HepG2 (cell line): ENCODE results near the gene MRM1. TPM values are rescaled to one million over a fixed set of nuclear protein-coding genes. Genes with fewer than 3 reads are reported as not detected.
A peak's percentile ranks its signal among the peaks of the same experiment; 100 is the strongest.

Experiments used
- ATF7-NPFF ChIP-seq: sonication (generic); formaldehyde crosslinking; IDR thresholded peaks from 2 replicates; pipeline ENCODE4 v1.8.1; 2023; ENCODE audit warnings: mild to moderate bottlenecking, low read depth, missing genetic modification reagents, moderate library complexity
- CENPBD1 ChIP-seq: sonication (generic); formaldehyde crosslinking; IDR thresholded peaks from 2 replicates; pipeline ENCODE4 v1.8.0; 2022; ENCODE audit warnings: missing genetic modification reagents, low read depth, mild to moderate bottlenecking, borderline replicate concordance
- EED ChIP-seq: sonication (generic); formaldehyde crosslinking; IDR thresholded peaks from 2 replicates; pipeline ENCODE4 v1.5.0; 2020; ENCODE audit warnings: mild to moderate bottlenecking, missing genetic modification reagents
- ELF3 ChIP-seq: IDR thresholded peaks from 2 replicates; pipeline ENCODE4 v1.6.1; 2016; ENCODE audit warnings: missing genetic modification reagents, missing compliant biosample characterization
- ETS1 ChIP-seq: sonication (generic); formaldehyde crosslinking; IDR thresholded peaks from 2 replicates; pipeline ENCODE4 v1.4.0; 2020; ENCODE audit warnings: missing genetic modification reagents
- FOXO1 ChIP-seq: sonication (generic); formaldehyde crosslinking; IDR thresholded peaks from 2 replicates; pipeline ENCODE4 v1.4.0; 2020; ENCODE audit warnings: missing genetic modification reagents
- GABPA ChIP-seq, 2 experiments: IDR thresholded peaks; 2 replicates each; pipeline ENCODE4 v1.6.1; 2011 to 2016; ENCODE audit warnings: low read depth in 2 of 2, low read length in 1 of 2, missing biosample characterization in 1 of 2, missing genetic modification characterization in 1 of 2
- GATAD1 ChIP-seq: IDR thresholded peaks from 2 replicates; pipeline ENCODE4 v1.6.1; 2016; ENCODE audit warnings: missing genetic modification reagents, missing compliant biosample characterization
- HHEX ChIP-seq: IDR thresholded peaks from 2 replicates; pipeline ENCODE4 v1.6.1; 2016; ENCODE audit warnings: control low read depth
- HOXA5 ChIP-seq: sonication (generic); formaldehyde crosslinking; IDR thresholded peaks from 2 replicates; pipeline ENCODE4 v1.4.0; 2020; ENCODE audit warnings: missing genetic modification reagents
- MED13 ChIP-seq: sonication (generic); formaldehyde crosslinking; IDR thresholded peaks from 2 replicates; pipeline ENCODE4 v1.5.0; 2020; ENCODE audit warnings: missing genetic modification reagents
- MTF1 ChIP-seq: sonication (generic); formaldehyde crosslinking; IDR thresholded peaks from 2 replicates; pipeline ENCODE4 v1.5.0; 2020; ENCODE audit warnings: missing genetic modification reagents
- MXD4 ChIP-seq: IDR thresholded peaks from 2 replicates; pipeline ENCODE4 v1.6.1; 2016; ENCODE audit warnings: mild to moderate bottlenecking, missing biosample characterization, missing genetic modification reagents
- NFATC3 ChIP-seq: sonication (generic); formaldehyde crosslinking; IDR thresholded peaks from 2 replicates; pipeline ENCODE4 v1.5.1; 2020; ENCODE audit warnings: mild to moderate bottlenecking, missing genetic modification reagents
- NFKBIZ ChIP-seq: IDR thresholded peaks from 2 replicates; pipeline ENCODE4 v1.6.1; 2018; ENCODE audit warnings: missing genetic modification reagents, missing compliant biosample characterization
- PRDM15 ChIP-seq: sonication (generic); formaldehyde crosslinking; IDR thresholded peaks from 2 replicates; pipeline ENCODE4 v1.4.0; 2020; ENCODE audit warnings: missing genetic modification reagents
- PREB ChIP-seq: sonication (generic); formaldehyde crosslinking; IDR thresholded peaks from 2 replicates; pipeline ENCODE4 v1.4.0; 2020; ENCODE audit warnings: missing genetic modification reagents
- RAD21 ChIP-seq: fragments of 450-650 bp; formaldehyde crosslinking; IDR thresholded peaks from 2 replicates; pipeline ENCODE4 v1.5.0; 2020; ENCODE audit warnings: mild to moderate bottlenecking
- SIN3B ChIP-seq: fragments of 150-350 bp; IDR thresholded peaks from 2 replicates; pipeline ENCODE4 v1.6.1; 2014; ENCODE audit warnings: low read length
- ZNF136 ChIP-seq: sonication (generic); formaldehyde crosslinking; IDR thresholded peaks from 2 replicates; pipeline ENCODE4 v1.8.1; 2022; ENCODE audit warnings: low read depth, mild to moderate bottlenecking, moderate library complexity, missing genetic modification reagents
- ZNF292 ChIP-seq: sonication (generic); formaldehyde crosslinking; IDR thresholded peaks from 2 replicates; pipeline ENCODE4 v1.8.1; 2022; ENCODE audit warnings: mild to moderate bottlenecking, low read depth, missing genetic modification reagents, borderline replicate concordance
- ZNF331 ChIP-seq: sonication (generic); formaldehyde crosslinking; IDR thresholded peaks from 2 replicates; pipeline ENCODE4 v1.4.0; 2020; ENCODE audit warnings: missing genetic modification reagents
- ZNF550 ChIP-seq: sonication (generic); formaldehyde crosslinking; IDR thresholded peaks from 2 replicates; pipeline ENCODE4 v1.4.0; 2020; ENCODE audit warnings: mild to moderate bottlenecking, missing genetic modification reagents, borderline replicate concordance
- ZNF562 ChIP-seq: sonication (generic); formaldehyde crosslinking; IDR thresholded peaks from 2 replicates; pipeline ENCODE4 v1.8.0; 2022; ENCODE audit warnings: missing genetic modification reagents, borderline replicate concordance
- ZNF598 ChIP-seq: sonication (generic); formaldehyde crosslinking; IDR thresholded peaks from 2 replicates; pipeline ENCODE4 v1.5.1; 2020; ENCODE audit warnings: mild to moderate bottlenecking, missing genetic modification reagents, borderline replicate concordance
- polyA plus RNA-seq, 8 experiments: library from polyadenylated mRNA; depleted of rRNA in 3 of 8; stranded (reverse) in 7 of 8; unstranded in 1 of 8; fragments of >200 nt; fragmentation: Illumina TruSeq in 4 of 8; extraction: Trizol in 4 of 8; gene quantifications; 2 replicates each; pipeline versions ENCODE4 v1.2.1 to v1.2.3, GENCODE V29; 2011 to 2016; ENCODE audit warnings: low read depth in 4 of 8, missing spikeins in 1 of 8, mixed read lengths in 1 of 8; ENCODE audit not compliant: insufficient read depth in 1 of 8
- total RNA-seq, 5 experiments: library from RNA; depleted of rRNA; stranded (reverse); fragments of >200 nt; fragmentation: Illumina TruSeq; extraction: Trizol; gene quantifications; 2 replicates each; pipeline ENCODE4 v1.2.3, GENCODE V29; 2016; ENCODE audit warnings: low read depth in 1 of 5

MRM1 gene
- total and polyA plus RNA-seq, 2 of the 13 experiments (the other 11 are each of a cell fraction or from before 2014, with no cell fraction given) = 4.1 to 11.3 TPM

- TF ChIP-seq ZNF598 (CRISPR knock-in tag) (no peak), ZNF292 (CRISPR knock-in tag) (no peak), ZNF550 (CRISPR knock-in tag) (no peak), SIN3B (no peak), NFATC3 (CRISPR knock-in tag) (no peak), MXD4 (CRISPR knock-in tag) (no peak), FOXO1 (no peak), PRDM15 (no peak), ZNF331 (CRISPR knock-in tag) (peak; percentile 18; the same call in 1 of the 2 replicates), ATF7-NPFF (peak; percentile 77; the same call in 1 of the 2 replicates), ETS1 (CRISPR knock-in tag) (no peak), NFKBIZ (CRISPR knock-in tag) (no peak), ELF3 (peak; percentile 30; the same call in 1 of the 2 replicates), RAD21 (0 out of 2 replicates have a peak, but pooled peaks have one; percentile 37), HOXA5 (no peak), MED13 (no peak), CENPBD1 (CRISPR knock-in tag) (no peak), HHEX (CRISPR knock-in tag) (no peak), ZNF562 (CRISPR knock-in tag) (no peak), MTF1 (no peak), GATAD1 (CRISPR knock-in tag) (peak; percentile 32; the same call in 1 of the 2 replicates), PREB (CRISPR knock-in tag) (no peak), EED (CRISPR knock-in tag) (no peak), GABPA (IDR thresholded peaks at IDR 0.05; ENCODE audit: low read depth, low read length) (peak; percentile 50), GABPA (CRISPR knock-in tag; IDR thresholded peaks at IDR 0.05; ENCODE audit: low read depth) (peak; percentile 56; the same call in 1 of the 2 replicates), ZNF136 (no peak)
Observed at GRCh38 chr17:36591434-36592315, 9.7 kb upstream of the MRM1 start, which contains the start of gene DHRS11 (continued).
